ENCODE measurements around the gene AQP12B.

Gene AQP12B

GRCh38 chr2:240717681-240718581 lies 35.2 kb upstream of the AQP12B start:
- no peak for DNase-seq

- no peak for DNase-seq
These were observed 34.5 kb upstream of the AQP12B start for GRCh38 chr2:240717181-240717641.

GRCh38 chr2:240716130-240716798 lies 33.6 kb upstream of the AQP12B start:
- DNase-seq = no peak

GRCh38 chr2:240714747-240715725 lies 32.4 kb upstream of the AQP12B start:
- DNase-seq = no peak

- DNase-seq = no peak
These were observed 31.5 kb upstream of the AQP12B start for GRCh38 chr2:240713928-240714746.

GRCh38 chr2:240713071-240713927 lies 30.6 kb upstream of the AQP12B start:
- DNase-seq = no peak

GRCh38 chr2:240712121-240712520 lies 29.4 kb upstream of the AQP12B start:
- no peak for DNase-seq

GRCh38 chr2:240711701-240712100 lies 29.0 kb upstream of the AQP12B start:
- DNase-seq = no peak

GRCh38 chr2:240711296-240711695 lies 28.6 kb upstream of the AQP12B start:
- no peak for DNase-seq

GRCh38 chr2:240708457-240708856 lies 25.8 kb upstream of the AQP12B start:
- DNase-seq = no peak

- no peak for DNase-seq
These were observed 25.1 kb upstream of the AQP12B start for GRCh38 chr2:240707821-240708220.

GRCh38 chr2:240707043-240707756 lies 24.5 kb upstream of the AQP12B start:
- no peak for DNase-seq

GRCh38 chr2:240705204-240705791 lies 22.6 kb upstream of the AQP12B start:
- DNase-seq = no peak

GRCh38 chr2:240704651-240705050 lies 22.0 kb upstream of the AQP12B start:
- no peak for DNase-seq

- no peak for DNase-seq
These were observed 21.0 kb upstream of the AQP12B start for GRCh38 chr2:240703417-240704341.

GRCh38 chr2:240702640-240703011 lies 19.9 kb upstream of the AQP12B start:
- no peak for DNase-seq

- DNase-seq = no peak
These were observed 19.3 kb upstream of the AQP12B start for GRCh38 chr2:240701736-240702639.

All from right forelimb (tissue), 1 donor.